Psoas muscle (tissue), 8 donors: ENCODE data around the gene IFNGR1. TPM values are rescaled to one million over a fixed set of nuclear protein-coding genes. Genes with fewer than 3 reads are reported as not detected.

Experiments used
- ATAC-seq, 4 donors: fragments of 200-7000 bp; cut with Tn5 transposase; one replicate each; pipeline ENCODE4 v1.9.1; 2020; ENCODE audit warnings: moderate library complexity in 3 of 4, mild to moderate bottlenecking in 2 of 4
- DNase-seq, 2 donors: peaks; one replicate each; pipeline ENCODE4 v3.0.0-alpha.2; 2020
- H3K27ac ChIP-seq: fragments of 200-600 bp; one replicate; pipeline ENCODE4 v1.8.0; 2022
- H3K27me3 ChIP-seq, 3 donors: fragments of 200-600 bp in 1 of 3; one replicate each; pipeline versions ENCODE4 v1.6.1 to v1.8.0; 2013 to 2022; ENCODE audit warnings: low read length in 2 of 3, mild to moderate bottlenecking in 2 of 3, moderate library complexity in 1 of 3; ENCODE audit not compliant: insufficient read depth in 3 of 3
- H3K36me3 ChIP-seq, 2 donors: fragments of 200-600 bp in 1 of 2; one replicate each; pipeline versions ENCODE4 v1.6.1 to v1.8.0; 2013 to 2022; ENCODE audit warnings: low read depth in 1 of 2, mild to moderate bottlenecking in 1 of 2, moderate library complexity in 1 of 2; ENCODE audit not compliant: insufficient read depth in 1 of 2
- H3K4me1 ChIP-seq: fragments of 200-600 bp; one replicate; pipeline ENCODE4 v1.8.0; 2022
- H3K4me3 ChIP-seq: fragments of 200-600 bp; one replicate; pipeline ENCODE4 v1.8.0; 2022; ENCODE audit warnings: mild to moderate bottlenecking
- H3K9me3 ChIP-seq: fragments of 200-600 bp; one replicate; pipeline ENCODE4 v1.8.0; 2022
- WGBS, 3 donors: extraction: QIAGEN DNeasy Blood & Tissue Kit; methylation state at CpG; one replicate each; pipeline versions ENCODE4 v1.1.6 to v1.1.7; 2013; 5-methylcytosine and 5-hydroxymethylcytosine counted together
- intact Hi-C, 2 donors: fragments of 100-400 bp; cut with DNase I; formaldehyde crosslinking; loops; one replicate each; pipeline versions ENCODE4 v1.11.0 to v1.14.2; 2022
- polyA plus RNA-seq, 3 donors: library from polyadenylated mRNA; stranded (reverse); fragments of 200-250 nt; gene quantifications; one replicate each; pipeline ENCODE4 v1.2.3, GENCODE V29; 2013
- total RNA-seq, 4 donors: library from RNA; stranded (reverse); fragmentation: NEBNext Ultra II Directional in 2 of 4; extraction: Animal tissue kit (Norgen Biotek cat#: 25700) in 2 of 4; gene quantifications; one replicate each; pipeline versions ENCODE4 v1.2.1 to v1.2.4, GENCODE V29; 2021 to 2023
- TF ChIP-seq, protein P1 (sequence below): fragments of 200-600 bp; IDR thresholded peaks from one replicate; pipeline ENCODE4 v1.8.0; 2022; ENCODE audit warnings: antibody characterized with exemption
- donor health status: healthy with polysubstance abuse.
- donor health status: DM: no; HTN: no; CAD: no; lungs with moderate emphysema.
- donor health status: Bipolar disorder and iron deficiency.
- donor health status: healthy.
- donor health status: DM: yes; HTN: yes; CAD: no.
- donor health status: DM: no; HTN: no; CAD: no.
- donor health status: DM: no; HTN: no; CAD: no.
- donor health status: DM: yes; HTN: yes; CAD: no.

The IFNGR1 gene
- total and polyA plus RNA-seq, 7 donors: 36.9 to 122 (median 50.7) TPM

DNA sequence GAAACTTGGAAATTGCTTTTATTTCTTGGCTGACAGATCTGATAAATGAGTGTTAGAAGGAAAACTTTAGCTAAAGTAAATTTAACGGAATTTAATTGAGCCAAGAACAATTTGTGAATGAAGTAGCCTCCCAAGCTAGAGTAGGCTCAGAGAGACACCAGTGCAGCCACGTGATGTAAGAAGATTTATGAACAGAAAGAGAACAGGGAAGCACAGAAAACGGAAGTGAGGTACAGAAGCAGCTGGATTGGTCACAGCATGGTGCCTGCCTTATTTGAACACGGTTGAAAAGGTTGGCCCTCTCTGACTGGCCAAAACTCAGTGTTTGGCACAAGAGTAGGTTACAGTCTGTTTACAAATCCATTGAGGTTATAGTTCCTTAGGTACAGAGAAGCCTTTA lies 29.5 kb upstream of the IFNGR1 start:
- Histone ChIP-seq H3K27ac (no peak overlapping the region), H3K9me3 (no peaks in the 10 kb centered on the region), H3K4me3 (no peak overlapping the region), H3K27me3 (no peaks in the 10 kb centered on the region), H3K36me3 (no peaks in the 10 kb centered on the region), H3K4me1 (no peaks in the 10 kb centered on the region)
- DNase-seq (no peak), ATAC-seq (no peak)
- intact Hi-C loops: no loop called here
- TF ChIP-seq, protein P1, sequence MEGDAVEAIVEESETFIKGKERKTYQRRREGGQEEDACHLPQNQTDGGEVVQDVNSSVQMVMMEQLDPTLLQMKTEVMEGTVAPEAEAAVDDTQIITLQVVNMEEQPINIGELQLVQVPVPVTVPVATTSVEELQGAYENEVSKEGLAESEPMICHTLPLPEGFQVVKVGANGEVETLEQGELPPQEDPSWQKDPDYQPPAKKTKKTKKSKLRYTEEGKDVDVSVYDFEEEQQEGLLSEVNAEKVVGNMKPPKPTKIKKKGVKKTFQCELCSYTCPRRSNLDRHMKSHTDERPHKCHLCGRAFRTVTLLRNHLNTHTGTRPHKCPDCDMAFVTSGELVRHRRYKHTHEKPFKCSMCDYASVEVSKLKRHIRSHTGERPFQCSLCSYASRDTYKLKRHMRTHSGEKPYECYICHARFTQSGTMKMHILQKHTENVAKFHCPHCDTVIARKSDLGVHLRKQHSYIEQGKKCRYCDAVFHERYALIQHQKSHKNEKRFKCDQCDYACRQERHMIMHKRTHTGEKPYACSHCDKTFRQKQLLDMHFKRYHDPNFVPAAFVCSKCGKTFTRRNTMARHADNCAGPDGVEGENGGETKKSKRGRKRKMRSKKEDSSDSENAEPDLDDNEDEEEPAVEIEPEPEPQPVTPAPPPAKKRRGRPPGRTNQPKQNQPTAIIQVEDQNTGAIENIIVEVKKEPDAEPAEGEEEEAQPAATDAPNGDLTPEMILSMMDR: no peak
- WGBS, 3 donors: 42 to 58% (median 48%) methylated on average over 4 of the region's 4 CpGs

GRCh38 chr6:137247724-137248123 lies 28.5 kb upstream of the IFNGR1 start:
- ATAC-seq (no peak), DNase-seq (no peak)
- H3K36me3 ChIP-seq: no peaks in the 10 kb centered on the region
- H3K4me1 ChIP-seq: no peaks in the 10 kb centered on the region
- no peaks in the 10 kb centered on the region for H3K9me3 ChIP-seq
- TF ChIP-seq, protein P1: no peak
- intact Hi-C loops: no loop called here
- H3K27ac ChIP-seq: no peak overlapping the region
- no peak overlapping the region for H3K4me3 ChIP-seq
- no peaks in the 10 kb centered on the region for H3K27me3 ChIP-seq

- TF ChIP-seq, protein P1: no peak
- Histone ChIP-seq H3K9me3 (no peaks in the 10 kb centered on the region), H3K27ac (no peak overlapping the region), H3K4me3 (no peak overlapping the region), H3K4me1 (no peaks in the 10 kb centered on the region), H3K27me3 (no peaks in the 10 kb centered on the region), H3K36me3 (no peaks in the 10 kb centered on the region)
- WGBS, 3 donors: 93 to 95% (median 94%) methylated on average over 1 of the region's 1 CpG
- intact Hi-C loops: no loop called here
- no peak for ATAC-seq
- no peak for DNase-seq
These were observed 27.6 kb upstream of the IFNGR1 start for GRCh38 chr6:137246791-137247202.

- WGBS, 3 donors: 89 to 92% (median 91%) methylated on average over 4 of the region's 4 CpGs
- TF ChIP-seq, protein P1: no peak
- Histone ChIP-seq H3K27ac (no peak overlapping the region), H3K4me1 (no peaks in the 10 kb centered on the region), H3K9me3 (no peaks in the 10 kb centered on the region), H3K4me3 (no peak overlapping the region), H3K36me3 (no peaks in the 10 kb centered on the region), H3K27me3 (no peaks in the 10 kb centered on the region)
- ATAC-seq (no peak), DNase-seq (no peak)
- intact Hi-C loops: no loop called here
These were observed 27.0 kb upstream of the IFNGR1 start for GRCh38 chr6:137246164-137246563.

GRCh38 chr6:137241481-137242038 lies 22.4 kb upstream of the IFNGR1 start:
- Histone ChIP-seq H3K27me3 (no peaks in the 10 kb centered on the region), H3K4me3 (no peak overlapping the region), H3K9me3 (no peaks in the 10 kb centered on the region), H3K4me1 (no peaks in the 10 kb centered on the region), H3K36me3 (no peaks in the 10 kb centered on the region), H3K27ac (no peak overlapping the region)
- intact Hi-C loops: no loop called here
- ATAC-seq (no peak), DNase-seq (no peak)
- TF ChIP-seq, protein P1: no peak
- 38 to 44% (median 41%) methylated on average over 3 of the region's 3 CpGs for WGBS, 3 donors
